Loucy (cell line): ENCODE data around the gene CASR.

Experiments
- H2AFZ ChIP-seq: fragments of 200-600 bp; sonication (generic); 2 replicates; pipeline ENCODE4 v1.6.0; 2016; ENCODE audit warnings: antibody characterized with exemption, mild to moderate bottlenecking, low read length, moderate library complexity
- H3F3A ChIP-seq: fragments of 200-600 bp; 2 replicates; pipeline ENCODE4 v1.6.0; 2016; ENCODE audit warnings: antibody characterized with exemption, low read depth, mild to moderate bottlenecking
- H3K27me3 ChIP-seq: fragments of 200-600 bp; sonication (generic); 2 replicates; pipeline ENCODE4 v1.6.1; 2014; ENCODE audit warnings: low read length, mild to moderate bottlenecking; ENCODE audit not compliant: insufficient read depth, poor library complexity, severe bottlenecking
- H3K36me3 ChIP-seq: fragments of 200-600 bp; sonication (generic); 2 replicates; pipeline ENCODE4 v1.6.1; 2016; ENCODE audit warnings: low read length; ENCODE audit not compliant: insufficient read depth
- H3K4me1 ChIP-seq: fragments of 200-600 bp; sonication (generic); 2 replicates; pipeline ENCODE4 v1.5.1; 2014; ENCODE audit warnings: low read length, mild to moderate bottlenecking; ENCODE audit not compliant: insufficient read depth, poor library complexity, severe bottlenecking
- H3K4me2 ChIP-seq: fragments of 200-600 bp; sonication (generic); 2 replicates; pipeline ENCODE4 v1.6.0; 2014; ENCODE audit warnings: antibody characterized with exemption, low read length, low read depth, mild to moderate bottlenecking; ENCODE audit not compliant: poor library complexity, severe bottlenecking
- H3K4me3 ChIP-seq: fragments of 200-600 bp; sonication (generic); 2 replicates; pipeline ENCODE4 v1.5.1; 2014; ENCODE audit warnings: low read length, mild to moderate bottlenecking, mixed read lengths; ENCODE audit not compliant: poor library complexity, severe bottlenecking
- H3K79me2 ChIP-seq: fragments of 200-600 bp; sonication (generic); 2 replicates; pipeline ENCODE4 v1.6.1; 2014; ENCODE audit warnings: low read length; ENCODE audit not compliant: insufficient read depth
- H3K9ac ChIP-seq: fragments of 200-600 bp; sonication (generic); 2 replicates; pipeline ENCODE4 v1.6.0; 2014; ENCODE audit warnings: mild to moderate bottlenecking, low read depth, low read length, moderate library complexity; ENCODE audit not compliant: poor library complexity, severe bottlenecking
- H3K9me2 ChIP-seq: fragments of 200-600 bp; sonication (generic); replicated peaks from 2 replicates; pipeline ENCODE4 v1.6.1; 2016; ENCODE audit warnings: low read depth, low read length, mixed read lengths
- H3K9me3 ChIP-seq: fragments of 200-600 bp; sonication (generic); 2 replicates; pipeline ENCODE4 v1.6.1; 2014; ENCODE audit warnings: mild to moderate bottlenecking, antibody characterized with exemption, low read length, low read depth; ENCODE audit not compliant: insufficient read depth
- H4K20me1 ChIP-seq: fragments of 200-600 bp; sonication (generic); 2 replicates; pipeline ENCODE4 v1.6.0; 2014; ENCODE audit warnings: antibody characterized with exemption, low read length, mild to moderate bottlenecking; ENCODE audit not compliant: insufficient read depth, poor library complexity, severe bottlenecking
- CTCF ChIP-seq: fragments of 200-600 bp; sonication (generic); conservative IDR thresholded peaks from 2 replicates; pipeline ENCODE4 v1.5.1; 2014; ENCODE audit warnings: mild to moderate bottlenecking, antibody characterized with exemption, low read length
- EZH2phosphoT487 ChIP-seq: fragments of 200-600 bp; IDR thresholded peaks from 2 replicates; pipeline ENCODE4 v1.6.1; 2018; ENCODE audit warnings: antibody characterized with exemption, mild to moderate bottlenecking, moderate library complexity, borderline replicate concordance

Gene CASR

GRCh38 chr3:122233101-122233952 lies 49.9 kb downstream of the CASR start:
- no peaks in the 10 kb centered on the region for H3K36me3 ChIP-seq
- TF ChIP-seq EZH2phosphoT487, result no peak
- TF ChIP-seq CTCF, result no peak
- H3K4me3 ChIP-seq, result no peak overlapping the region
- H2AFZ ChIP-seq, result no peak overlapping the region
- no peaks in the 10 kb centered on the region for H3K9me2 ChIP-seq
- H4K20me1 ChIP-seq, result no peaks in the 10 kb centered on the region
- no peaks in the 10 kb centered on the region for H3K9me3 ChIP-seq
- H3K79me2 ChIP-seq, result no peaks in the 10 kb centered on the region
- H3K4me1 ChIP-seq, result no peaks in the 10 kb centered on the region
- H3K27me3 ChIP-seq, result no peaks in the 10 kb centered on the region
- H3K4me2 ChIP-seq, result no peak overlapping the region
- no peak overlapping the region for H3K9ac ChIP-seq
- no peaks in the 10 kb centered on the region for H3F3A ChIP-seq

GRCh38 chr3:122234117-122234516 lies 50.6 kb downstream of the CASR start:
- no peak for TF ChIP-seq CTCF
- TF ChIP-seq EZH2phosphoT487, result no peak
- H3K36me3 ChIP-seq, result no peaks in the 10 kb centered on the region
- no peaks in the 10 kb centered on the region for H3F3A ChIP-seq
- no peaks in the 10 kb centered on the region for H3K4me1 ChIP-seq
- no peak overlapping the region for H3K9ac ChIP-seq
- no peaks in the 10 kb centered on the region for H3K27me3 ChIP-seq
- no peaks in the 10 kb centered on the region for H3K79me2 ChIP-seq
- no peak overlapping the region for H2AFZ ChIP-seq
- no peaks in the 10 kb centered on the region for H3K9me2 ChIP-seq
- H3K9me3 ChIP-seq, result no peaks in the 10 kb centered on the region
- H3K4me2 ChIP-seq, result no peak overlapping the region
- no peak overlapping the region for H3K4me3 ChIP-seq
- no peaks in the 10 kb centered on the region for H4K20me1 ChIP-seq

- H4K20me1 ChIP-seq, result no peaks in the 10 kb centered on the region
- no peaks in the 10 kb centered on the region for H3K79me2 ChIP-seq
- no peaks in the 10 kb centered on the region for H3K36me3 ChIP-seq
- no peaks in the 10 kb centered on the region for H3K9me2 ChIP-seq
- peaks cover 2% of the 10 kb centered on the region for H3K27me3 ChIP-seq
- H2AFZ ChIP-seq, result no peak overlapping the region
- TF ChIP-seq CTCF (no peak), EZH2phosphoT487 (no peak)
- H3K4me2 ChIP-seq, result no peak overlapping the region
- H3F3A ChIP-seq, result no peaks in the 10 kb centered on the region
- no peak overlapping the region for H3K9ac ChIP-seq
- no peaks in the 10 kb centered on the region for H3K4me1 ChIP-seq
- no peaks in the 10 kb centered on the region for H3K9me3 ChIP-seq
- H3K4me3 ChIP-seq, result no peak overlapping the region
These were observed 51.7 kb downstream of the CASR start for GRCh38 chr3:122235147-122235546.
